ENCODE results near the gene HDAC1. TPM values are rescaled to one million over a fixed set of nuclear protein-coding genes. Genes with fewer than 3 reads are reported as not detected.

HDAC1 gene
- total and polyA plus RNA-seq, 11 donors: 20.0 to 46.6 (median 29.3) TPM

GRCh38 chr1:32299327-32299726, 7.4 kb downstream of the HDAC1 start:
- DNase-seq (no peak), ATAC-seq (no peak)
- peaks cover 0 to 31% (median 22%) of the 10 kb centered on the region in 9 donors for H3K36me3 ChIP-seq
- no peak overlapping the region for H3K4me3 ChIP-seq
- no peaks in the 10 kb centered on the region for H3K9me3 ChIP-seq
- intact Hi-C loops (cut with DNase I): loop anchor here in 1 of 10 donors (5.0 kb wide), 1 partner anchor 82 kb away; no protein-coding TSS in a partner anchor
- no peak overlapping the region for H3K27ac ChIP-seq
- TF ChIP-seq POLR2A (IDR thresholded peaks at IDR 0.05): no peak
- no peak for TF ChIP-seq CTCF (IDR thresholded peaks at IDR 0.05)
- H3K27me3 ChIP-seq: no peaks in the 10 kb centered on the region
- peaks cover 0 to 8% (median 0%) of the 10 kb centered on the region in 12 donors for H3K4me1 ChIP-seq

GRCh38 chr1:32303358-32303757, 11.5 kb downstream of the HDAC1 start:
- H3K27ac ChIP-seq: no peak overlapping the region
- ATAC-seq: no peak
- H3K27me3 ChIP-seq: no peaks in the 10 kb centered on the region
- DNase-seq: no peak
- 96 to 100% (median 98%) methylated on average over 3 of the region's 3 CpGs for WGBS, 4 donors
- TF ChIP-seq POLR2A (IDR thresholded peaks at IDR 0.05) (no peak), CTCF (IDR thresholded peaks at IDR 0.05) (no peak)
- H3K36me3 ChIP-seq: peaks cover 0 to 58% (median 39%) of the 10 kb centered on the region in 9 donors
- peaks cover 0 to 8% (median 0%) of the 10 kb centered on the region in 12 donors for H3K9me3 ChIP-seq
- intact Hi-C loops (cut with DNase I): no loop called here
- H3K4me3 ChIP-seq: no peak overlapping the region
- peaks cover 0 to 7% (median 0%) of the 10 kb centered on the region in 12 donors for H3K4me1 ChIP-seq

GRCh38 chr1:32303997-32304622, 12.2 kb downstream of the HDAC1 start:
- intact Hi-C loops (cut with DNase I): no loop called here
- Histone ChIP-seq H3K4me3 (no peak overlapping the region), H3K27me3 (no peaks in the 10 kb centered on the region), H3K36me3 (peaks cover 0 to 58% (median 36%) of the 10 kb centered on the region in 9 donors), H3K4me1 (peaks cover 0 to 7% (median 0%) of the 10 kb centered on the region in 12 donors), H3K9me3 (peaks cover 0 to 8% (median 0%) of the 10 kb centered on the region in 12 donors), H3K27ac (peak overlapping the region in 1 of 12 donors; percentile 13)
- 55 to 64% (median 59%) methylated on average over 3 of the region's 3 CpGs for WGBS, 4 donors
- TF ChIP-seq POLR2A (IDR thresholded peaks at IDR 0.05) (no peak), CTCF (IDR thresholded peaks at IDR 0.05) (no peak)
- peak in 3 of 4 donors; percentile 16 to 71 (median 39) for ATAC-seq
- no peak for DNase-seq

- Histone ChIP-seq H3K27ac (no peak overlapping the region), H3K9me3 (peaks cover 0 to 8% (median 0%) of the 10 kb centered on the region in 12 donors), H3K4me1 (peaks cover 0 to 7% (median 0%) of the 10 kb centered on the region in 12 donors), H3K27me3 (no peaks in the 10 kb centered on the region), H3K4me3 (no peak overlapping the region), H3K36me3 (peaks cover 0 to 57% (median 35%) of the 10 kb centered on the region in 9 donors)
- 96 to 100% (median 98%) methylated on average over 2 of the region's 2 CpGs for WGBS, 4 donors
- DNase-seq (no peak), ATAC-seq (no peak)
- no peak for TF ChIP-seq CTCF (IDR thresholded peaks at IDR 0.05)
- TF ChIP-seq POLR2A (IDR thresholded peaks at IDR 0.05): no peak
- intact Hi-C loops (cut with DNase I): loop anchor here in 1 of 10 donors (5.0 kb wide), 1 partner anchor 88 kb away; no protein-coding TSS in a partner anchor
Measured at GRCh38 chr1:32305310-32305709, 13.4 kb downstream of the HDAC1 start.

Data from heart left ventricle (tissue), 16 donors.